KOPT-K1 (cell line): ENCODE data around the gene PLXNA2.

Source experiments
- H3K27ac ChIP-seq: fragments of 200-600 bp; sonication (generic); 2 replicates; pipeline ENCODE4 v1.5.1; 2016; ENCODE audit warnings: antibody characterized with exemption, mild to moderate bottlenecking, low read depth, low read length; ENCODE audit not compliant: poor library complexity, severe bottlenecking
- H3K36me3 ChIP-seq: fragments of 200-600 bp; sonication (generic); 2 replicates; pipeline ENCODE4 v1.5.1; 2017; ENCODE audit warnings: antibody characterized with exemption, mild to moderate bottlenecking, low read length, moderate library complexity; ENCODE audit not compliant: insufficient read depth
- H3K9me3 ChIP-seq: fragments of 200-600 bp; sonication (generic); 2 replicates; pipeline ENCODE4 v1.5.1; 2017; ENCODE audit warnings: antibody characterized with exemption, low read length, mild to moderate bottlenecking; ENCODE audit not compliant: insufficient read depth, poor library complexity, severe bottlenecking

Gene PLXNA2

DNA sequence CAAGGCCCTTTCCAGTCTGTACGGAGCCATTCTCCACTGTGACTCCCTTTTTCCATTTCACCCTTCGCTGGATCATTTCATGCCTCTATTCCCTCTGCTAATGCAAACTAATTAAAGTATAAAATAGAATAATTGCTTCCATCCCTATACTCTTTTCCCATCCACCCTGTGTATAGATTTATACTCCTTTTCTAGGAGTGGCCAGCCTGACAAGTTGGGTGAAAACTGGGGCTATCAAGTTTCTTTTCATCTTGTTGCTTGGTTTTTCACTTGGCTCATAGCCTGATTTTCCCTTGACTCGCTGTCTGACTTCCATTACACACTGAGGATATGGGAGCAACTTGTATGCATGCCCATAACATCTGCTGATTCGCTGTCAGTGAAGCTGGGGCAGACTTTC lies 107.0 kb downstream of the PLXNA2 start:
- H3K36me3 ChIP-seq, result no peaks in the 10 kb centered on the region
- H3K27ac ChIP-seq, result no peak overlapping the region
- no peaks in the 10 kb centered on the region for H3K9me3 ChIP-seq

DNA sequence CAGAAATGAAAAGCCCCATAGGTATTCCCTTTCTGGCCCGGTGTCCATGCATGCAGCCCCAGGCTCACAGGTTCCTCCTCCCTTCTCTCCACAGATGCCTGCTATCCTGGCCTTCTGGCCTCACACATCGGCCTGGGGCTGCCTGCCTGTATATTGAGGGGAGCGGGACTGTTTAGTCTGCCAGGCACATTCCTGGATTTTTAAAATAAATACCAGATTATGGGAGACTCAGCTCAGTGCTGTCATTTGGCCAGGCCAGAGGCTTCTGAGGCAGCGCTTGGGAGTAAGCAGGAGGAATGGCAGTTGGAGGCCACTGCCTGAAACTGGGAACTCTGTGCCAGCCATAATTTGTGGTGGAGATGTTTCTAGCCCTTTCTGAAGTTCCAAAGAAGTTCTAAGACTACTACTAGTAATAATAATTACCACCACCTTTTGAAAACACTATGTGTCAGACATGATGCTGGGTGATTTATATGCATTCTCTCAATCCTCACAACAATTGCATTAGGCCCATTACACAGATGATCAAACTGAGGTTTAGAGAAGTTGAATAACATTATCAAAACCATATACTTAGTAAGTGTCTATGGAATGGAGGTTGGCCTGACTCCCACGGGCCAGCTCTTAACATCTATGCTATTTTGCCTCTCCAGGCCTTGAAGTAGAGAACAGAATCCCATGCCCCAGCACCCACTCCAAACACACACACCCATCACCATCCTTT lies 107.6 kb downstream of the PLXNA2 start:
- H3K9me3 ChIP-seq, result no peaks in the 10 kb centered on the region
- H3K36me3 ChIP-seq, result no peaks in the 10 kb centered on the region
- no peak overlapping the region for H3K27ac ChIP-seq

DNA sequence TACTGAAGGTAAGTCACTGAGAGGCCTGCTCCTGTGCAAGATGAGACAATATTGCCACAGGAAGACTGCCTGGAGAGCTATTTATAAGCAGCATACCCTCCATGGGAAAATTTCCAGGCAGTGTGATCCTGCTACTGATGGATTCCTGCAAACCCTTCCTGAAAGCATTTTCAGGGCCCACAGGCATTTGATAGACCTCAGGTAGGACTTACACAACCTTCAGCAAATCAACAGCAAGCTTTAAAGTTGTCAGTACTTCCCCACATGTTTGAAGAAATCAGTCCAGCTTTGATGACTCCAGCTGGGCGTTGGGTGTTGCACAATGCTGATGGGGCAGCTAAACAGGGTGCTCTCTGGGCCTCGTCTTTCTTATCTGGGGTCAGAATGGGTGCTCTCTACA lies 108.8 kb downstream of the PLXNA2 start:
- Histone ChIP-seq H3K9me3 (no peaks in the 10 kb centered on the region), H3K27ac (no peak overlapping the region)

DNA sequence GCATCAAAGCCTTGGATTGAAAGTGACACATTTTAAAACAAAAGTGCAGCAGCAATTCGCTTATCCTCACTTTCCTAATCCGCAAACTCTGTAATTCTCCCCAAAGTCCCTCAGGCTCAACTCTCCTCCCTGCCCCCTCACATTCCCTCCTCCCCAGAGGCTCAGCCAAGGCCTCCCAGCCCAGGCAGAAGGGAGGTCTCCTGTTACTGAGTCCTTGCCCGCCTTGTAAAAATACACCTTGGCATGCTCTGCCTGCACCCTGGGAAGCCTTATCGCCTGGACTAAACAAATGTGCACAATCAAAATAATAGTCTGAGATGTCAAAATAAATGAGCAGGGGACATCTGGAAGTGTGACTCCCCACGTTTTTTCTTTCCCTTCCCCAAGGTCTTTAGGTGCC lies 109.7 kb downstream of the PLXNA2 start:
- H3K27ac ChIP-seq, result no peak overlapping the region
- H3K36me3 ChIP-seq, result no peaks in the 10 kb centered on the region
- H3K9me3 ChIP-seq, result no peaks in the 10 kb centered on the region

More for the DNA sequence above, 108.8 kb downstream of the PLXNA2 start:
- H3K36me3 ChIP-seq, result no peaks in the 10 kb centered on the region

DNA sequence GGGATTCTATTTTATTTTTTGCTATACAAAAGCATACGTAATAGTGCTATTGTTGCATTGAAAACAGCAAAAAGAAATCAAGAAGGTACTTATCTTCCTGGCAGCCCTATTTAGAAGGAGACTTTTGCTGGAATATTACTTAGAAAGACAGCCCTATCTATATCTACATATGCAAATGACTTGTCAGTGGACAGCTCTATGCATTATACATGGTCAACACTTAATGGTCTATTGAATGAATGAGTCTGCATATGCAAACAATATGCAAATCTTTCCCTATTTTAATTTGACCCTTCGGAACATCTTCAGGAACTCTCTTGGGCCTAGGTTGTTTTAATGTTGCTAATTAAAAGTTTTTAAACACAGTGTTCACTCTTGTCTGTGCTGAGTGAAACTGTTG lies 110.8 kb downstream of the PLXNA2 start:
- no peaks in the 10 kb centered on the region for H3K9me3 ChIP-seq
- no peak overlapping the region for H3K27ac ChIP-seq

DNA sequence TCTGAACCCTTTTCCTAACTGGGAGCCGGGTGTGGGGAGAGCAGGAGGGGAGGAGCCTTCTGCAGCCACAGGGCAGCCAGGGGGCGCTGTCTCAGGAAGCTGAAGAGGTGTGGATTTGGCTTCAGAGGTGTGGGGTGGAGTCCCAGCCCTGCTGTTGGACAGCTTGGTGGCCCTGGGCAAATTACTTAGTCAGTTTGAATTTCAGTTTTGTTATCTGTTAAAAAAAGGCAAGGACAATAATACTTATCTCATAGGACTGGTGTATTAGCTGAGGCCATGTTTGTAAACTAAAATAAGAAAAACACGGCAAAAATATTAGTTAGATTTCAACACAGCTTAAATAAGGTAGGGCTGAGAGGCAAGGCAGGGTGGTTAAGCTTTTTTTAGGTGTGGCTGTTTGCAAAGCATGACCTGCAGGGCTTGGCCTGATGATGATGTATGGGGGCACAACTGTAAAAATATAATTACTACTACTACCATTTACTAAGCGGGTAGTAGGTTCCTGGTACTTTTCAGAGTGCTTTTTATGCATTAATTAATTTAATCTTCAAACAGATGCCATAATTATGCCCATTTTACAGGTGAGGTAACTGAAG lies 111.8 kb downstream of the PLXNA2 start:
- Histone ChIP-seq H3K27ac (no peak overlapping the region), H3K36me3 (no peaks in the 10 kb centered on the region), H3K9me3 (no peaks in the 10 kb centered on the region)

More for the DNA sequence above, 110.8 kb downstream of the PLXNA2 start:
- no peaks in the 10 kb centered on the region for H3K36me3 ChIP-seq

DNA sequence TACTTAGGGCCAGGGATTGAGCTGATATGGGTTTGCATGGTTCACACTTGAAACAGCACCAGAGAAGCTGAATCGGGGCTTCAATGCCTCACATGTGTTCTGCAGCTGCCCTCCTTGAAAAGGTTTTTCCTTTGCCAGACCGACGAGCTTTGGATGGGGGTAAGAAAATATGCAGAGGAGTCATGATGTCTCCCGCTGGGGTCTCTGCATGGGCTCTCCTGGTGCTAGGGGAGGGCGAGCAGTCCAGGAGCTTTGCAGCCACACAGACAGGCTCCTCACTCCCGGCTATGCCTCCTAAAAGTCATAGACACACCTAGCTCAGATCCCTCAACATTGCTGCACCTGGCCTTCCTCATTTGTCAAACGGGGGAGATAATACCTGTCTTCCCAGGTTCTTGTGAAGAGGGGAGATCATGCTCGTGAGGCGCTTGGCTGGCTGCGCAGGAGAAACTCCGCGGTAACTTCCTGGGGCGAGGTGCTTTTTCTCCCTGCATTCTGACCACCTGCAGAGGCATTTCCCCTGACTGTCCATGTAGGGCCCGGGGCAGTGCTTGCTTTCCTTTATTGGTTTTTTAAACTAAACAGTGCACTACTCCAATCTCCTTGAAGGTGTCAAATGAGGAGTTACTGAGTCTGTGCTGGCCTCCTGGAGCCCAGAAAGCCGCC lies 112.4 kb downstream of the PLXNA2 start:
- Histone ChIP-seq H3K9me3 (no peaks in the 10 kb centered on the region), H3K36me3 (no peaks in the 10 kb centered on the region), H3K27ac (no peak overlapping the region)

DNA sequence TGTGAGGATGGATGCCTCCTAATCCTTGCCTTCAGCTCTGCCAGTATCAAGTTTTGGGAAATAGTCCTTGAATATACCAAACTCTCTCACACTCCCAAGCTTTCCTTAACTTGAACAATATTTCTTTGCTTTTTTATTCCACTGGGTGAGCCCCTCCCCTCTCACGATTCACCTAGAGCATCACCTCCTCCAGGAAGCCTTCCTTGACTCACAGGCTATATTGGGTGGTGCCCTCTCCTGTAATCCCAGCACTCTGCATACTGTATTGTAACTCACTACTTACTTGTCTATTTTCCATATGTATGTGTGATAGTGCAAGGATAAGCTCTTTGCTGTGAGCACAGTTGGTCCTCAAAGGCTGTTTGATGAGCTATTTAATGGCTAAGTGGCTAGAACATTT lies 114.7 kb downstream of the PLXNA2 start:
- no peaks in the 10 kb centered on the region for H3K9me3 ChIP-seq
- no peak overlapping the region for H3K27ac ChIP-seq
- no peaks in the 10 kb centered on the region for H3K36me3 ChIP-seq

DNA sequence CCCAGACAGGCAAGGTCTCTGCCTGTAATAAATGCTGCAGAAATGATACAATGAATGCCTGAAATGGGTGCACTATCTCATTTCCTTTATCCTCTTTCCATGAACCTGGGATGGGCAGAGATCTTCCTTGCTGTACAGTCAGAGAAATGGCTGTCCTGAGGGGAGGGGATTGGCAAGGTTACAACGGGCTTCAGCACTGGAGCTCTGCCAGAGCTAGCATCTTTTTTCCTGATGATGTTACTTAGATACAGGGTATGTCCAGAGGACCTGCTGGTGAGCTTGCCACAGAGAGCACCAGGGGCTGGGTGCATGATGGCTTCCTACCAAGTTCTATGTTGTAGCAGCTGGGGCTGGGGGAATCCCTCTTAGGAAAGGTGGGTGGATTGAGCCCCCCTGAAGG lies 115.1 kb downstream of the PLXNA2 start:
- Histone ChIP-seq H3K27ac (no peak overlapping the region), H3K9me3 (no peaks in the 10 kb centered on the region), H3K36me3 (no peaks in the 10 kb centered on the region)

DNA sequence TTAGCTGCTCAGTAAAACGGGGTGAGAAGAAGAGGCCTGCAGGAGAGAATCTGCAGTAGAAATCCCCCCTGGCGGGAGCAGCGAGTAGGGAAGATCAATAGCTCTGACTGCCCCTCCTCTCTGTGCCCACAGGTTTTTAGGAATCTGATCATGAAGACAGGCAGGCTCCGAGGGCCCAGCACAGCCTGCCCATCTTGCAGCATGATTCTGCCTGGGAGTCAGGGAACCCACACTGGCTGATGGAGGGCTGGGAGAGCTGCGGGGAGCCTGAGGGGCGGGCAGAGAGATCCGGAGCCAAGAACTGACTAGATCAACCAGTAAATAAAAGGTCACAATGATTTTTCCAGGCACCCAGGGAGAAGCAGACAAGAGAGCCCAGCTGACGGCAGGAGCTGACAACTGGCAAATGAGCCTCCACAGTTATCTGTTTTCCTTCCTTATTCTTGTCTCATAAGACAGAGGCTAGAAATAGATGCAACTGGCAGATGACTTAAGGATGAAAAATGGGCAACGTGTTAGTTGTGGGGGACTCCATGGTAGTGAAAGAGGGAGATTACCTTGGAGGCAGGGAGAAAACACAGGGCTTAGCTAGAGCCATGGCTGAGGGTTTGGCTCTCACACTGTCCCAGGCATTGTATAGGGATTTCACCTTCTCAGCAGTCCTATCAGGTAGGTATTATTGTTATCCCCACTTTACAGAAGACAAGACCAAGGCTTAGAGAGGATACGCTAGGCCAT lies 116.2 kb downstream of the PLXNA2 start:
- H3K9me3 ChIP-seq, result no peaks in the 10 kb centered on the region
- no peaks in the 10 kb centered on the region for H3K36me3 ChIP-seq
- no peak overlapping the region for H3K27ac ChIP-seq

DNA sequence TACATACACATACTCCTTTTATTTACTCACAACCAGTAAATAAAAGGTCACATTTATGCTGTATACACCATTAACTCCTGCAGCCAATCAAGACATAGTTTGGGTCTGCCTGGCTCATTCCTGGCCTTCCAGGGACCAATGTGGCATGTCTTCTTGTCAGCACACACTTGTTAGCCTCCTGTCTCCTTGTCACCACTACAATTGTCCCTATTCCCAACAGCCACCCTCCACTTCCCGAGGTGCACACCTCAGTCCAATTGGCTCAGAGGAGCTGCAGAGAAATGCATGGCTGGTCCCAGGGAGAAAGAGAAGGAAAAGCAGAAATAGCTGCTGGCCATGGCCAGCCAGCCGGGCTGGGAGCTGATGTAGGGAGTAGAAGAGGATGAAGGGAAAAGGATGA lies 116.9 kb downstream of the PLXNA2 start:
- Histone ChIP-seq H3K36me3 (no peaks in the 10 kb centered on the region), H3K9me3 (no peaks in the 10 kb centered on the region), H3K27ac (no peak overlapping the region)

DNA sequence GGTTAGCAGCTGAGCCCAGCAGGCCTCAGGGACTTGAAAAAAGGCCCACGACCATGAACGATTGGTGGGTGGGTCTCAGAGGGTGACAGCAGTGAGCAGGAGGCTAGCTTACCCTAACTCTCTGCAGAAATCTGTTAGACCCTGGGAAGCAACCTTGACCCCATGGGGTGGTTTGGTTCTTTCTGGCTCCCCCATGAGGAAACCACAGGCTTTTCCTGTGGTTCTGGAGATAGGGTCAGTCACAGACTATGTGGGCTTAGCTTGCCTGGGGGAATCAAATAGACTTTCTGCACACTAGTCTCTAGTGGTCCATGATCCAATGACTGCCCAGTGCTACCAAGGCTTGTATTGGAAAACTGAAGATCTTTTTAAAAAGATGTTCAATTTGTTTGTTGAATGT lies 118.1 kb downstream of the PLXNA2 start:
- Histone ChIP-seq H3K27ac (no peak overlapping the region), H3K9me3 (no peaks in the 10 kb centered on the region), H3K36me3 (no peaks in the 10 kb centered on the region)

DNA sequence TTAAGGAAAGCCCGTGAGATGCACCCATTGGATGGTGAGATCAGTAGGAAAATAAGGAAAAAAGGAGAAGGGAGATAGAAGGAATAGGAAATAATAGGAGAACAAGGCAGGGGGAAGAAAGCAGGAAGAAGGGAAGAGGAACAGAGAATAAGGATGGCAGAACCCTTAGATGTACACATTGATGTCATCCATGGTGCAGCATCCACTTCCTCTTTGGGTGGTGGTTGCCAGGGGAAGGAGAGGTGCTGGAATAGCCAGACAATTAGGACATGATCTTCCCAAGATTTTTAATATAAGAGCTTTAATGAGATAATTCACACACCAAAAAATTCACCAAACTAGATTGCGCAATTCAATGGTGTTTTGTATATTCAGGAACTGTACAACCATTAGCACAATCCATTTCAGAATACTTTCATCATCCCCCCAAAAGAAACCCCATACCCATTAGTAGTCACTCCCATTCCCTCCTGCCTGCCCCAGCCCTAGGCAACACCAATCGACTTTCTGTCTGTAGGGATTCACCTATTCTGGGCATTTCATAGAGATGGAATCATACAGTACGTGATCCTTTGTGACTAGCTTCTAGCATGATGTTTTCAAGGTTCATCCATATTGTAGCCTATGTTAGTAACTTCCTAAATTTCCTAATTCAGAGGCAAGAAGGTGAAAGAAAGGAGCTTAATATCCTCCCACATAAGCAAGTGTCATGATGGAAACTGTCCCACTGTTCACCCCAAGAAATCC lies 121.4 kb downstream of the PLXNA2 start:
- Histone ChIP-seq H3K27ac (no peak overlapping the region), H3K9me3 (no peaks in the 10 kb centered on the region), H3K36me3 (no peaks in the 10 kb centered on the region)

DNA sequence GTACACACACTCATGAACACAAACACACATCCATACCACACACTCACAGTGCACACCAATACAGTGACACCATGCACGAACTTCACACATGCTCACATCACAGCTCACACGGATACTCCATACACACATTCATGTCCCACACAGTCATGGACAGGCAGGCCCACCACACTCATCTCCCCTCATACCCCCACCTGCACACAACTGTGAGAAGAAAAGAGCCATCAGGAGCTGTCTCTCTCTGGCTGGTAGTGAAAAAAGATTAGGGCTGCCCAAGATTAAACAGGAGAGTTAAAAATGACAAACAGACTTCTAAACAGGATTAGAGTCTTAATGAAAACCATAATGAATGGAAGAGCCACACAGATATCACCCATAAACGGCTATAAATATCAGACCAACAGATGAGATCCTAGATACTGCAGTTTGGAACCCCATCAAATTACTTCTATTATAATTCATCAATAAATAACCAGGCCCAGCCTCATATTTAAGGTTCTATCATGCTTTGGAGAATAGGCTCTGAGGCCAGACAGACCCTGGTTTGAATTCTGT lies 122.3 kb downstream of the PLXNA2 start:
- Histone ChIP-seq H3K36me3 (no peaks in the 10 kb centered on the region), H3K27ac (no peak overlapping the region), H3K9me3 (no peaks in the 10 kb centered on the region)
